ENCODE results near the gene GCNT2.

GCNT2 gene

DNA sequence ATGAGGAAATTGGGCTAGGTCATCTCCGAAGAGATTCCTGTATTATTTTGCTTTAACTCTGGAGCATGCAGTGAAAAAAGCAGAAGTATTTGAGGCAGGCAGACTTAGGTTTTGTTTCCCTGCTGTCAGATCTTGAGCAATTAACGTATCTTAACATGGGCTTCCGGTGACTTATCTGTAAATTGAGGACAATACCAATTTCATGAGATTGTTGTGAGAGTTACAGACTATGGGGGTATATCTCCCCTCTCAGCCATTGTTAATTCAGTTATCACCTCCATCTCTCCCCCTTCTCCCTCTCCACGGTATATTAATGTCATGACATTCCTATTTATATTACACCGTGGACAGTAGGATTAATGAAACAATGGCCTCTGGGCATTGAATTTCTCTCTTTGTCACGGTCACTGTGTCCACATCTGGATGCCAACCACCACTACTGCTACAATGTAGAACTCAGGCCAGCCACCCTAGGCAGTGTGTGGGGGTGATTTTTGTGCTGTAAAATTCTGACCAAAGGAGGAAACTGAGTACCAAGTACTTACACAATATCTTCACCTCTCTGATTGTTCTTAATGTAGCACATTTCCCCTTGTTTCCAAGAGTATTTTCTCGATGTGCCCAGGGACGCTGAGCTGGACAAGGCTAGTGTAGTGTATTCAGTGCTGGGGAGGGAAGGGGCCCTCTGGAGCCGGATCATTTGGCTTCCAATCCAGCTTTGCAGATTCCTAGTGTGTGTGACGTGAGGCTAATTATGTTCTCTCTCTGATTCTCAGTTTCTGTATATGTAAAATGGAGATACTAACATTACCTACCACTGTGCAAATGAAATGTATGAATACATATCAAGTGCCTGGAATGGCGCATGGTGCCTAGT, 77.2 kb downstream of the GCNT2 start:
- TF ChIP-seq SIN3A (IDR thresholded peaks at IDR 0.05; ENCODE audit: borderline replicate concordance, insufficient read depth, low read length) (no peak), FOXP2 (optimal IDR thresholded peaks at IDR 0.05; ENCODE audit: borderline replicate concordance, extremely low read depth, extremely low read length, insufficient read depth) (no peak), POLR2AphosphoS5 (IDR thresholded peaks at IDR 0.05; ENCODE audit: low read depth, low read length) (no peak), TAF1 (IDR thresholded peaks at IDR 0.05; ENCODE audit: borderline replicate concordance, insufficient read depth, low read length) (no peak)
- TF ChIP-seq, protein P1, sequence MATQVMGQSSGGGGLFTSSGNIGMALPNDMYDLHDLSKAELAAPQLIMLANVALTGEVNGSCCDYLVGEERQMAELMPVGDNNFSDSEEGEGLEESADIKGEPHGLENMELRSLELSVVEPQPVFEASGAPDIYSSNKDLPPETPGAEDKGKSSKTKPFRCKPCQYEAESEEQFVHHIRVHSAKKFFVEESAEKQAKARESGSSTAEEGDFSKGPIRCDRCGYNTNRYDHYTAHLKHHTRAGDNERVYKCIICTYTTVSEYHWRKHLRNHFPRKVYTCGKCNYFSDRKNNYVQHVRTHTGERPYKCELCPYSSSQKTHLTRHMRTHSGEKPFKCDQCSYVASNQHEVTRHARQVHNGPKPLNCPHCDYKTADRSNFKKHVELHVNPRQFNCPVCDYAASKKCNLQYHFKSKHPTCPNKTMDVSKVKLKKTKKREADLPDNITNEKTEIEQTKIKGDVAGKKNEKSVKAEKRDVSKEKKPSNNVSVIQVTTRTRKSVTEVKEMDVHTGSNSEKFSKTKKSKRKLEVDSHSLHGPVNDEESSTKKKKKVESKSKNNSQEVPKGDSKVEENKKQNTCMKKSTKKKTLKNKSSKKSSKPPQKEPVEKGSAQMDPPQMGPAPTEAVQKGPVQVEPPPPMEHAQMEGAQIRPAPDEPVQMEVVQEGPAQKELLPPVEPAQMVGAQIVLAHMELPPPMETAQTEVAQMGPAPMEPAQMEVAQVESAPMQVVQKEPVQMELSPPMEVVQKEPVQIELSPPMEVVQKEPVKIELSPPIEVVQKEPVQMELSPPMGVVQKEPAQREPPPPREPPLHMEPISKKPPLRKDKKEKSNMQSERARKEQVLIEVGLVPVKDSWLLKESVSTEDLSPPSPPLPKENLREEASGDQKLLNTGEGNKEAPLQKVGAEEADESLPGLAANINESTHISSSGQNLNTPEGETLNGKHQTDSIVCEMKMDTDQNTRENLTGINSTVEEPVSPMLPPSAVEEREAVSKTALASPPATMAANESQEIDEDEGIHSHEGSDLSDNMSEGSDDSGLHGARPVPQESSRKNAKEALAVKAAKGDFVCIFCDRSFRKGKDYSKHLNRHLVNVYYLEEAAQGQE (IDR thresholded peaks at IDR 0.05; ENCODE audit: insufficient read depth in 1 of 2, low read depth in 2 of 2, low read length in 2 of 2), result no peak

DNA sequence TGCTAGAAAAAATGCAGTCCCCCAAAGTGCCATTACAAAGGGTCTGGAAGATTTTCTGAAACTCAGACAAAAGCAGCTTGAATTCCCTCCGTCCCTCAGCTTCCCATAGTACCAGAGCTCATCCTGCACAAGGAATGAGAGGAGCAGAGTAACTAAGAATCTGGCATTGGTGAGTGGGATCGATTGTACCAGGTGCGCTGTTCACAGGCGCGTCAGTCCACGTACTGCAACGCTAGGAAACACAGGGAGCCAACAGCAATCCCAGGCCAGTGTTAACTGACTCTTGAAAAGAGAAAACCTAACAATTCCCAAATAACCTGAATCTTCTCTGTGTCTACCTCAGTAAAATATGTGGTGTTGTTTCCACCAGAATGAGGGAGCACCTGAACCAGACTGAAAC, 77.9 kb downstream of the GCNT2 start:
- no peak for TF ChIP-seq POLR2AphosphoS5 (IDR thresholded peaks at IDR 0.05; ENCODE audit: low read depth, low read length)
- no peak for TF ChIP-seq FOXP2 (optimal IDR thresholded peaks at IDR 0.05; ENCODE audit: borderline replicate concordance, extremely low read depth, extremely low read length, insufficient read depth)
- TF ChIP-seq SIN3A (IDR thresholded peaks at IDR 0.05; ENCODE audit: borderline replicate concordance, insufficient read depth, low read length), result no peak

DNA sequence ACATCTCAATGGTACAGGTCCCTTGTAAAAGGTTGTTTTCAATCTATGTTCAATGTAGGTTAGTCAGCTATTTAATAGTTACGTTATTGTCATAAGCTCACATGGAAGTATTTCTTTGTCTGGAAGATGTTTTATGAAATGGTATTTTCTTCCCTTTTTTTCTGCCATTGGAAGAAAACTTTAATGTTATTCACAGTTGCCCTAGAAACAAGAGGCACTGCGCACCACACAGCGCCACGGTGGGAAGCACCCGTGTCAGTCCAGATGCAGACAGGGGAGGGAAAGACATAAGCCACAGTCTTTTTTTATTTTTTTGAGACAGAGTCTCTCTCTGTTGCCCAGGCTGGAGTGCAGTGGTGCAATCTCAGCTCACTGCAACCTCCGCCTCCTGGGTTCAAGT, 82.1 kb downstream of the GCNT2 start:
- TF ChIP-seq, protein P1 (IDR thresholded peaks at IDR 0.05; ENCODE audit: insufficient read depth in 1 of 2, low read depth in 2 of 2, low read length in 2 of 2), result no peak
- TF ChIP-seq SIN3A (IDR thresholded peaks at IDR 0.05; ENCODE audit: borderline replicate concordance, insufficient read depth, low read length) (no peak), FOXP2 (optimal IDR thresholded peaks at IDR 0.05; ENCODE audit: borderline replicate concordance, extremely low read depth, extremely low read length, insufficient read depth) (no peak)

DNA sequence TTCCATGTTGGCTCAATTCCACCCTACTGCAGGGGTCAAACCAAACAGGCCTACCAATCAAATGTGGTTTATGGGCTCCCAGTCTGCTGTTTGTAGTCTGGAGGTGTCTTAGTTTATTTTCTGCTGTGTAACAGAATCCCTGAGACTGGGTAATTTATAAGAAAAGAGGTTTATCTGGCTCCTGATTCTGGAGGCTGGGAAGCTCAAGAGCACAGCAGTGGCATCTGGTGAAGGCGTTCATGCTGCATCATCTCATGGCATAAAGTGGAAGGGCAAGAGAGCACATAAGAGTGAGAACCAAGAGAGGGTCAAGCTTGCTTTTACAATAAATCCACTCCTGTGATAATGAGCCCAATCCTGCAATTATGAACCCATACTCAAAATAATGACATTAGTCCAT, 87.9 kb downstream of the GCNT2 start:
- TF ChIP-seq TAF1 (IDR thresholded peaks at IDR 0.05; ENCODE audit: borderline replicate concordance, insufficient read depth, low read length) (no peak), SIN3A (IDR thresholded peaks at IDR 0.05; ENCODE audit: borderline replicate concordance, insufficient read depth, low read length) (no peak), POLR2AphosphoS5 (IDR thresholded peaks at IDR 0.05; ENCODE audit: low read depth, low read length) (no peak), FOXP2 (optimal IDR thresholded peaks at IDR 0.05; ENCODE audit: borderline replicate concordance, extremely low read depth, extremely low read length, insufficient read depth) (no peak)
- TF ChIP-seq, protein P1 (IDR thresholded peaks at IDR 0.05; ENCODE audit: insufficient read depth in 1 of 2, low read depth in 2 of 2, low read length in 2 of 2), result no peak

- TF ChIP-seq, protein P1 (IDR thresholded peaks at IDR 0.05; ENCODE audit: insufficient read depth in 1 of 2, low read depth in 2 of 2, low read length in 2 of 2), result no peak
- no peak for TF ChIP-seq SIN3A (IDR thresholded peaks at IDR 0.05; ENCODE audit: borderline replicate concordance, insufficient read depth, low read length)
- TF ChIP-seq FOXP2 (optimal IDR thresholded peaks at IDR 0.05; ENCODE audit: borderline replicate concordance, extremely low read depth, extremely low read length, insufficient read depth), result no peak
- TF ChIP-seq TAF1 (IDR thresholded peaks at IDR 0.05; ENCODE audit: borderline replicate concordance, insufficient read depth, low read length), result no peak
- TF ChIP-seq POLR2AphosphoS5 (IDR thresholded peaks at IDR 0.05; ENCODE audit: low read depth, low read length), result no peak
Observed at GRCh38 chr6:10610289-10610688, 89.1 kb downstream of the GCNT2 start.
